ENCODE measurements around the gene COMMD1.
"Not testable (repeated sequence)": the region's sequence is repeated elsewhere in the genome, so short reads cannot be mapped to it uniquely, and the experiment has no call there.

COMMD1 gene

GRCh38 chr2:62140426-62141141 lies 235.1 kb downstream of the COMMD1 start:
- DNase-seq (ENCODE audit: low read depth, low spot score) = no peak

GRCh38 chr2:62141142-62141740 lies 235.8 kb downstream of the COMMD1 start:
- no peak for DNase-seq (ENCODE audit: low read depth, low spot score)

DNA sequence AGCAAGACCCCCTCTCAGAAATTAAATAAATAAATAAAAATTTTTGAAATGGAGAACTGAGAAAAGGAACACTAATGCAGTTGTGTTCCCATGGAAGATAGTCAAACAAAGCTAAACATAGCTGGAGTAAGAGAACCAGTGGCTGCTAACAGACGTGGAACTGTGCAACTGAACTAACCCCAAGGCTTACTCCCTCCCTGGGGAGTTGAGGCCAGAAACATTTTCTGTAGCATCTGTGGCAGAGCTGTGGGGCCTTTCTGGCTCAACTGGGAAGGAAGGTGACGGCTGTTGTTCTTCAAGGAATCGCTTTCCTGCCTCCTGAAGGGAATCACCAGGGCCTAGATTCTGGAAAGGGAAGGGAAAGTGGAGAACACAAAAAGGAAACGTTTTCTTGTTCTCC lies 236.6 kb downstream of the COMMD1 start:
- no peak for DNase-seq (ENCODE audit: low read depth, low spot score)

DNA sequence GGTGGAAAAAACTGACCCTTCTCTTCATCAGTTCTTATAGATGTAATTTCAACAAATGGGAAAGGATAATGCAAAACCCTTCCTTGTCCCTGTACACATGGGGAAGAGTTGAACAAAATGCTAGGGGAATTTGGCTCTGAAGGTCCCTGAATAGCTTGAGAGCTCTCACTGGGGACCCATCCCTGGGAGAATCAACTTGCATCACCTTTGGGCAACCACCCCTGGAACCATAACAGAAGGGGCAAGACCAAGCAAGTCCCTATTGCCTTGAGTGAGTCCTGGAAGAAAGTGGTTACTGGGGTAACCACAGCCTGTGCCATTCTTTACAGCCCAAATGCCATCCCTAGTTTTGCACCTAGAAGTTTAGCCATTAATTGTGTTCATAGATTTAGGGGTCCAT lies 238.2 kb downstream of the COMMD1 start:
- no peak for DNase-seq (ENCODE audit: low read depth, low spot score)

DNA sequence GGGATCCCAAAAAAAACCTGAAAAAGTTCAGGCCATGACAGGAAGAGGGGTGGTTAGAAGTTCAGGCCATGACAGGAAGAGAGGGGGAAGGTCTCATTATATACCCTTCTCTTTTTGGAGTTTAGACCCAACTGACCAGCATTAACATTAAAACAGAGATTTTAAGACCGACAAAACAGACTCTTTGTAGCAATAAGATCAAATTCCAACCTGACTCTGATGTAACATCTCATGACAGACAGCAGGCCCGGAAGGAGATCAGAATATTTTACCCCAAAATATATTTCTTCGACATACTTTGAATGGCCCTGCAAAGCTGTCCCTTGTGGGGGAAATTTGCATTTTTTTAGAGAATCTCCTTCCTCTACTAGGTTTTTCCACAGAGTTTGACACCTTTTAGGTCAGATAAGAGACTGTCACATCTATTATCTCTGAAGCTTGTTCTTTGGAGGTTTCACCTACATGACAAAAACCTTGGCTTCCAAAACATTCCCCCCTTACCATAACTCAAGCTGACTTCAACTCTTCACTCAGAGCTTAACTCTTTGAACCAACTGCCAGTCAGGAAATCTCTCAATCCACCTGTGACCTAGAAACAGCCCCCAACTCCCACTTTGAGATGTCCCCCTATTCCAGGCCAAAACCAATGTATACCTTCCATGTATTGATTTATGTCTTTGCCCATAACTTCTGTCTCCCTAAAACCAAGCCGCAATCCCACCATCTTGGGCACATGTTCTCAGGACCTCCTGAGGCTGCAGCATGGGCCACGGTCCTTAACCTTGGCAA lies 239.4 kb downstream of the COMMD1 start:
- no peak for DNase-seq (ENCODE audit: low read depth, low spot score)

GRCh38 chr2:62145478-62146100 lies 240.1 kb downstream of the COMMD1 start:
- DNase-seq (ENCODE audit: low read depth, low spot score) = no peak

DNA sequence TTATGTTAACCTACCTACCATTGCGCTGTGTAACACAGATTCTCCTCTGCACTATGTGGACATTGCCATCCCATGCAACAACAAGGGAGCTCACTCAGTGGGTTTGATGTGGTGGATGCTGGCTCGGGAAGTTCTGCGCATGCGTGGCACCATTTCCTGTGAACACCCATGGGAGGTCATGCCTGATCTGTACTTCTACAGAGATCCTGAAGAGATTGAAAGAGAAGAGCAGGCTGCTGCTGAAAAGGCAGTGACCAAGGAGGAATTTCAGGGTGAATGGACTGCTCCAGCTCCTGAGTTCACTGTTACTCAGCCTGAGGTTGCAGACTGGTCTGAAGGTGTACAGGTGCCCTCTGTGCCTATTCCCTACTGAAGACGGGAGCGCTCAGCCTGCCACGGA lies 241.3 kb downstream of the COMMD1 start:
- DNase-seq (ENCODE audit: low read depth, low spot score) = not testable (repeated sequence)

DNA sequence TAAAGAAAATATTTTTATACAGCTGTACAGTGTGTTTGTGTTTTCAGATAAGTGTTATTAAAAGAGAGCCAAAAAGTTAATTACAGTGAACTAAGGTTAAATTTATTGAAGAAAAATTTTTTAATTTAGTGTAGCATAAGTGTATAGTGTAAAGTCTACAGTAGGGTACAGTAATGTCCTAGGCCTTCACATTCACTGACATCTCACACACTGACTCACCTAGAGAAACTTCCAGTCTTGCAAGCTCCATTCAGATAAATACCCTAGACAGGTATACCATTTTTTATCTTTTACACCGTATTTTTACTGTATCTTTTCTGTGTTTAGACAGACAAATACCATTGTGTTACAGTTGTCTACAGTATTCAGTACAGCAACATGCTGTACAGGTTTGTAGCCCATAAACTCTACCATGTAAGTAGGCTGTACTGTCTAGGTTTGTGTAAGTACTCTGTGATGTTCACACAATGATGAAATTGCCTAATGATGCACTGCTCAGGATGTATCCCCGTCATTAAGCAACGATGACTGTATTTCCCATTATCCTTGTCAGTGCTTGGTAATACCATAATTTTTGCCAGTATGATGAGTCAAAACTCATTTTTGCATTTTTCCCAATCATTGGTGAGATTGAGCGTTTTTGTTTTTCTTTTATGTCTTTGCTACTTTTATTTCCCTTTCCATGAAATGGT lies 242.3 kb downstream of the COMMD1 start:
- DNase-seq (ENCODE audit: low read depth, low spot score) = no peak

GRCh38 chr2:62149708-62150107 lies 244.2 kb downstream of the COMMD1 start:
- no peak for DNase-seq (ENCODE audit: low read depth, low spot score)

DNA sequence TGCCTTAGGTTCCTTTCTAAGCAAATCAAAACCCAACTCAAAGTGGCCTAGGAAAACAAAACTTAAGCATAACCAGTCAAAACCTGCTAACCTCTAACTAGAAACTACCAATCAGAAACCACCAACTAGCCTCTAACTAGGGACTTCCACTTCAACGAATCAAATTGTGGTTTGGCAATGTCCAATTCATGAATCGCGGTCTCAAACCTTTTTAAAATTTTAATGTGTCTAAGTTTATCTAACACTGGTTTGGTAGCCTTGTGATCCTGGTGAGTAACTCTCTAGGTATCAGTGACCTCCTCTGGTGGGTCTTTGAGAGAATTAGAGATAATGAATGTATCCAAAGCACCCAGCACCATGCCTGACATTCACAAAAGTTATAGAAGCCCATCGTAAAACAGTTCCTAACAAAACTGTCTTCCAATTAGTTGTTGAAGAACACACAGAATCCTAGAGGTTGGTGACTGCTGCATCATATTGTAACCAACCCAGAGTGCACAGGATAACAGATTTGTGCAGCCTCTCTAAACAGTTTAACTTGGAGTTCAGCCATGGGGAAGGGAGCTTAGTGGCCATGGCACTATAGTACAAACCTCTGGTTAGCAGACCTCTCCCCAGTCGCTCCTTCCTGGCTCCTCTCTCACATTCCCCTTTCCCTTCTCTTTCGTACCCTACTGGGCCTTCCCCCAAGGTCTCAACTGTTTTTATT lies 245.3 kb downstream of the COMMD1 start:
- DNase-seq (ENCODE audit: low read depth, low spot score) = no peak

- DNase-seq (ENCODE audit: low read depth, low spot score) = no peak
These were observed 245.8 kb downstream of the COMMD1 start for GRCh38 chr2:62151306-62151638.

DNA sequence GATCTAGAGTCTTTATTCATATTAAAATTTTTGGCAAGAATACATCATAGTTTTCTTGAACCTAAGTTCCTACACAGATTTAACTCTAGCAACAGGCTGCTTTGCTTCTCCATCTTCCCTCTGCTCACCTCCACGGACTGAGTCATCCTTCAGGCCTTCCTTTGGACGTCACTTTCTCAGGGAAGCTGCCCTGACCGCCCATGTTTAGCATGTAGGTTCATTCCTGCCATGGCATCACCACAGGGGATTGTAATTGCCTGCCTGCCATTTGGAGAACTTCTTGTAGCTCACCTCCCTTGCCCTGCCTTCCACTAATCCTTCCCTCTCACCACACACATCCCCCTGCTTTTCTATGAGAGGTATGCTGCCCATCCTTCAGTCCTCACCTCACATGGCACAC lies 246.5 kb downstream of the COMMD1 start:
- DNase-seq (ENCODE audit: low read depth, low spot score) = no peak

DNA sequence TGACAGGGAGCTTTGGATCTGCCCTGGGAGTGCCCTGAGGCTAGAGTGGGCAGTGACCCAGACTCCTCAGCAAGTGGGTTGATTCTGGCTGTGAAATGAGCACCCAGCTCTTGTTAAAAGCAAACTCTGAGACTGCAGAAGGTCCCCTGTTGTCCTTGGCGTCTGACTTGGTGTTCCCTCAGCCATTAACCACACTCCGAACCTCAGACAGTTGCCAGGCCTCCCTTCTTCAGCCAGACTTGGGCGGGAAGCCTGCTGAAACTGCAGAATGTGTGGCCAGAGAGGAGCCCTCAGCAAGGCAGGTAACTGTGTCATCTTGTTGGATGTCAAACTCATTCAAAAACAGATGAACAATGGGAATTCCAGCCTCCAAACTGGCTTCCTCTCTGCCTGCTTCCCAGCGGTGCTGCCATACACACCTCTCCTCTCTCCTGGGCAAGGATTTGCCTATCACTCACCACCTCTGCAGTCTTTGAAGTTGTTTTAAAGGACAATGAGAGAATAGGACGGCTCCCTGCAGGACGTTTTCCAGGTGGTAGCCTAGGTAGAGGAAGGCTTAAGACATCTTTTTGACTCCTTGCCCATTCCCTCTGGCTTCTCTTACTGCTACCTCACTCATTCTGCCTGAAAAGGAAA lies 251.5 kb downstream of the COMMD1 start:
- DNase-seq (ENCODE audit: low read depth, low spot score) = no peak

GRCh38 chr2:62158444-62159121 lies 253.1 kb downstream of the COMMD1 start:
- no peak for DNase-seq (ENCODE audit: low read depth, low spot score)

- not testable (repeated sequence) for DNase-seq (ENCODE audit: low read depth, low spot score)
These were observed 255.2 kb downstream of the COMMD1 start for GRCh38 chr2:62160691-62161090.

DNA sequence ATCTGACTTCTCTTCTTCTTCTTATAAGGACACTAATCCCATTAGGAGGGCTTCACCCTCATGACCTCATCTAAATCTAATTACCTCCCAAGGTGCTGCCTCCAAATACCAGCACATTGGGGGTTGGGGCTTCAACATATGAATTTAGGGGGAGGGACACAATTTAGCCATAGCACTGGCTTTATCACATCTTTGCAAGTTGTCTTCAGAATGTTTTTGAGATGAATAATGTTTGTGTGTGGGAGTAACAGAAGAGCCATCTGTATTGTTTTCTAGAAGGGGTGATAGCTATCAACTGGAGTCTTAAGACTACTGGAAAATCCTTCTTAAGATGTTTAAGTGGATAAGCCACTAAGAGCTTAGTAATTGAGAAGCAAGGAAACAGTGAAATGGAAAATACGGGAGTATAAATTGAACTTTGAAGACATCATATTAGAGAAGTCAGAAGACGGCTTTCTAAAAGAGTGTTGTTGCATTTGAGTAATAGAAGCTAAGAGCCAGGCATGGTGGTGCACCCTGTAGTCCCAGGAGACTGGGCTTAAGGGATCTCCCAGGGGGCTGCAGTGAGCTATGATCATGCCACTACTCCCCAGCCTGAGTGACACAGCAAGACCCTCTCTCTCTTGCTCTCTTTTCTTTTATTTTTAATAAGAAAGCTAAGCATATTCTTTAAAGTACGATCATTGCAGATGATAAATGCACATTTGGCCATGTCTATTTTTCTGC lies 257.8 kb downstream of the COMMD1 start:
- DNase-seq (ENCODE audit: low read depth, low spot score) = no peak

DNA sequence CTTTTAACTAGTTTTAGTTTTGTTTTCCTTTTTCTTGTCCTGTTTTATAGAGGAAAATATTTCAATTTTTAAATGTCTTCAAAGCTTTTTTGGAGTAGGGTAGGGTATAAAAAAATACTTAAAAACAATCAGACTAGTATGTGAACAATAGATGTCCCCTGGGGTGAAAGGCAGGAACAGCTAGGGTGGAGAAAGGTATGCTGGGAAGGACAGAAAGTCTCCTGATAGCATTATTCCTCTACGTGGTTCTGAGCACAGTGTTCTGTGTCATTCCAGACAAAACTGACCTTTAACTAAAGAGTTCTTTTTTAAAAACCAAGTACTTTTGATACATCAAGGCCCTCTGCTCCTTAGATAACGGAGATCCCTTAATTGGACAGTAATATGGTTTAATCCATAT lies 258.4 kb downstream of the COMMD1 start:
- DNase-seq (ENCODE audit: low read depth, low spot score) = no peak

DNA sequence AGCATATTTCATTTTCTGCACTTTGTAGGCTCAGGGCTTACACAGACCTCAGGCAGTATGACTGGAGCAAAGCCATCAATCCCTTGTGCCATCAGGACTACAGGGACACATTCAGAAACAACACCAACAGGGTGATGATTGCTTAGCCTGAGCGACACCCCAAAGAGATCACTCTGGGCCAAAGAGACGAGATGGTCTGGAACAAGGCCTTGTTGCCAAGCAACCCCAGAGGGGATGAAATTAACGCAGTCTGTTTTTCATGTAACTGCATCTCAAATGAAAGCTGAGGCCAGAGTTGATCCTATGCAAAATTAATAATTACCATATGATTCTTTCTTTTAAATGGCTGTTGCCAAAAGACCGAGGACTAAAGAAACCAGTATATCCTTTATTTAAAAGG lies 270.3 kb downstream of the COMMD1 start:
- DNase-seq (ENCODE audit: low read depth, low spot score) = no peak

- DNase-seq (ENCODE audit: low read depth, low spot score) = no peak
These were observed 271.3 kb downstream of the COMMD1 start for GRCh38 chr2:62176801-62177200.
